CD4-positive, alpha-beta memory T cell (primary cell): ENCODE results near the gene ZSWIM5. TPM values are rescaled to one million over a fixed set of nuclear protein-coding genes. Genes with fewer than 3 reads are reported as not detected.

Experiments
- CTCF ChIA-PET: fragments of 350-600 bp; sonication (Branson Sonifier 250); formaldehyde crosslinking; loops from one replicate; lab custom pipeline; 2021; ENCODE audit warnings: inconsistent platforms; ENCODE audit not compliant: partially characterized antibody; lab: Charles Lee
- POLR2A ChIA-PET: fragments of 350-600 bp; sonication (Branson Sonifier 250); formaldehyde crosslinking; loops from one replicate; lab custom pipeline; 2021; ENCODE audit not compliant: partially characterized antibody; lab: Charles Lee
- DNase-seq, 5 donors: peaks; one replicate each; pipeline versions ENCODE4 v3.0.0 to v3.0.0-alpha.2; 2020 to 2022; ENCODE audit warnings: mixed read lengths in 1 of 5
- H3K27ac ChIP-seq: one replicate; pipeline ENCODE4 v1.7.0; 2013; ENCODE audit warnings: low read depth, low read length
- H3K27me3 ChIP-seq: 2 replicates; pipeline ENCODE4 v1.7.0; 2013; ENCODE audit warnings: mild to moderate bottlenecking, low read length, moderate library complexity; ENCODE audit not compliant: insufficient read depth
- H3K36me3 ChIP-seq: 2 replicates; pipeline ENCODE4 v1.7.0; 2013; ENCODE audit warnings: mild to moderate bottlenecking, low read length, moderate library complexity; ENCODE audit not compliant: insufficient read depth
- H3K4me1 ChIP-seq: 2 replicates; pipeline ENCODE4 v1.7.0; 2013; ENCODE audit warnings: mild to moderate bottlenecking, low read length, moderate library complexity; ENCODE audit not compliant: insufficient read depth
- H3K4me3 ChIP-seq, 2 donors: one replicate each; pipeline ENCODE4 v1.7.0; 2013; ENCODE audit warnings: low read length in 2 of 2, mild to moderate bottlenecking in 1 of 2
- H3K9me3 ChIP-seq, 2 donors: one replicate each; pipeline ENCODE4 v1.7.0; 2013; ENCODE audit warnings: low read length in 2 of 2, control low read depth in 1 of 2; ENCODE audit not compliant: control insufficient read depth in 1 of 2
- H3K27ac Mint-ChIP-seq, 7 donors: one replicate each; pipeline ENCODE4 v1.8.0; 2020 to 2021; ENCODE audit warnings: mixed read lengths in 7 of 7, mild to moderate bottlenecking in 6 of 7, inconsistent platforms in 3 of 7, moderate library complexity in 3 of 7
- H3K27me3 Mint-ChIP-seq, 2 donors: one replicate each; pipeline ENCODE4 v1.8.0; 2020 to 2021; ENCODE audit warnings: mixed read lengths in 2 of 2
- H3K36me3 Mint-ChIP-seq, 2 donors: one replicate each; pipeline ENCODE4 v1.8.0; 2020 to 2021; ENCODE audit warnings: mixed read lengths in 2 of 2, inconsistent platforms in 1 of 2, mild to moderate bottlenecking in 1 of 2
- H3K4me1 Mint-ChIP-seq, 4 donors: one replicate each; pipeline ENCODE4 v1.8.0; 2020 to 2021; ENCODE audit warnings: mixed read lengths in 4 of 4, mild to moderate bottlenecking in 1 of 4
- H3K4me3 Mint-ChIP-seq, 8 donors: one replicate each; pipeline ENCODE4 v1.8.0; 2020 to 2021; ENCODE audit warnings: mixed read lengths in 8 of 8, mild to moderate bottlenecking in 7 of 8, moderate library complexity in 6 of 8, inconsistent platforms in 3 of 8
- H3K9me3 Mint-ChIP-seq, 8 donors: one replicate each; pipeline ENCODE4 v1.8.0; 2020 to 2021; ENCODE audit warnings: mixed read lengths in 8 of 8, mild to moderate bottlenecking in 5 of 8, inconsistent platforms in 3 of 8, moderate library complexity in 1 of 8
- intact Hi-C: fragments of 100-400 bp; cut with micrococcal nuclease; formaldehyde crosslinking; loops from one replicate; pipeline ENCODE4 v1.15.1; 2023
- polyA plus RNA-seq, 2 donors: library from polyadenylated mRNA; unstranded; fragments of 300-500 nt; fragmentation: Illumina TruSeq; gene quantifications; one replicate each; pipeline ENCODE4 v1.2.3, GENCODE V29; 2021
- total RNA-seq, 2 experiments: library from RNA; stranded (reverse); gene quantifications; one replicate each; pipeline ENCODE4 v1.2.3, GENCODE V29; 2021

ZSWIM5 gene
- total and polyA plus RNA-seq, 4 experiments from 2014 or later, result 0.09 to 3.7 (median 2.0) TPM

GRCh38 chr1:45216861-45217260 lies 10.5 kb upstream of the ZSWIM5 start:
- Histone ChIP-seq H3K4me1 (no peaks in the 10 kb centered on the region), H3K36me3 (no peaks in the 10 kb centered on the region), H3K9me3 (no peaks in the 10 kb centered on the region), H3K27ac (no peak overlapping the region), H3K4me3 (no peak overlapping the region), H3K27me3 (no peaks in the 10 kb centered on the region)
- CTCF ChIA-PET, result no interaction called here
- H3K27ac Mint-ChIP-seq, result no peak overlapping the region
- DNase-seq, result no peak
- POLR2A ChIA-PET, result no interaction called here
- no peaks in the 10 kb centered on the region for H3K4me1 Mint-ChIP-seq
- intact Hi-C loops, result no loop called here
- no peak overlapping the region for H3K4me3 Mint-ChIP-seq
- no peaks in the 10 kb centered on the region for H3K36me3 Mint-ChIP-seq
- H3K27me3 Mint-ChIP-seq, result peaks cover 3 to 4% of the 10 kb centered on the region in 2 donors
- no peaks in the 10 kb centered on the region for H3K9me3 Mint-ChIP-seq

DNA sequence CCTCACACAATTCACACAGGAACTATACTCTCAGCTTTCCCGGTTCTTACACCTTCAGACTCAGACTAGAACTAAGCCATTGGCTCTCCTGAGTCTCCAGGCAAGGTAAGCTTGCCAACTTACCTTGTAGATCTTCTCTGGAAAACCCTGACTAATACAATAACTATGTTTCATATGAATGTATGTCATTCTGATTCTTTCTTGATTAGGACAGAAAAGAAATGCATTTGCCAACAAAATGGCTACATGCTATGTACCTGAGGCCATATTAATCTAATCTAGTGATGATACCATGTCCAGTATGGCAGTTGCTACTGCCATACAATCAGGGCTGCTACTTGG lies 9.8 kb upstream of the ZSWIM5 start:
- intact Hi-C loops, result no loop called here
- H3K36me3 ChIP-seq, result no peaks in the 10 kb centered on the region
- no peaks in the 10 kb centered on the region for H3K36me3 Mint-ChIP-seq
- peaks cover 3 to 4% of the 10 kb centered on the region in 2 donors for H3K27me3 Mint-ChIP-seq
- H3K4me1 ChIP-seq, result no peaks in the 10 kb centered on the region
- no peak overlapping the region for H3K4me3 Mint-ChIP-seq
- H3K27ac ChIP-seq, result no peak overlapping the region
- no peak for DNase-seq
- H3K4me3 ChIP-seq, result no peak overlapping the region
- H3K9me3 ChIP-seq, result no peaks in the 10 kb centered on the region
- no peaks in the 10 kb centered on the region for H3K9me3 Mint-ChIP-seq
- peak overlapping the region in 1 of 7 donors; percentile 44 for H3K27ac Mint-ChIP-seq
- H3K4me1 Mint-ChIP-seq, result no peaks in the 10 kb centered on the region
- ChIA-PET POLR2A (no interaction called here), CTCF (no interaction called here)
- H3K27me3 ChIP-seq, result no peaks in the 10 kb centered on the region

- Histone ChIP-seq H3K27ac (no peak overlapping the region), H3K36me3 (no peaks in the 10 kb centered on the region), H3K9me3 (no peaks in the 10 kb centered on the region), H3K4me1 (no peaks in the 10 kb centered on the region), H3K27me3 (no peaks in the 10 kb centered on the region), H3K4me3 (no peak overlapping the region)
- intact Hi-C loops, result no loop called here
- Mint-ChIP-seq H3K27me3 (peaks cover 3 to 4% of the 10 kb centered on the region in 2 donors), H3K4me3 (no peak overlapping the region), H3K36me3 (no peaks in the 10 kb centered on the region), H3K4me1 (no peaks in the 10 kb centered on the region), H3K27ac (no peak overlapping the region), H3K9me3 (no peaks in the 10 kb centered on the region)
- no peak for DNase-seq
- POLR2A ChIA-PET, result no interaction called here
- CTCF ChIA-PET, result no interaction called here
Measured at GRCh38 chr1:45215485-45216199, 9.2 kb upstream of the ZSWIM5 start.

DNA sequence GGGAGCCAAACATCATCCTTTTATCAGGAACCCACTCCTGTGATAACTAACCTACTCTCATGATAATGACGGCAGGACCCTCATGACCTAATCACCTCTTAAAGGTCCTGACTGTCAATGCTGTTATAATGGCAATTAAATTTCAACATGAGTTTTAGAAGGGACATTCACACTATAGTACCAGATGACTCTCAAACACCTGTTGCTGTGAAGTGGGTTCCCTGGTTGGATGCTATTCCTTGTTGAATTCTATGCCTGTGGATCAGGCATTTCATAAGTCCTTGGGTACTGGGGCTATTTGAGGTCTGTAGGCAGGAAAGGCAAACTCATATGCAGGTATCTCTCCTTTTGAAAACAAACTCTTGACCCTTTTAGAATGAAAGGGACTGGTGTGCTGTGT lies 7.5 kb upstream of the ZSWIM5 start:
- no peaks in the 10 kb centered on the region for H3K4me1 Mint-ChIP-seq
- Histone ChIP-seq H3K27me3 (no peaks in the 10 kb centered on the region), H3K4me1 (no peaks in the 10 kb centered on the region), H3K36me3 (no peaks in the 10 kb centered on the region), H3K4me3 (no peak overlapping the region), H3K9me3 (no peaks in the 10 kb centered on the region), H3K27ac (no peak overlapping the region)
- H3K4me3 Mint-ChIP-seq, result no peak overlapping the region
- no peak for DNase-seq
- H3K9me3 Mint-ChIP-seq, result no peaks in the 10 kb centered on the region
- ChIA-PET CTCF (no interaction called here), POLR2A (no interaction called here)
- no peak overlapping the region for H3K27ac Mint-ChIP-seq
- H3K27me3 Mint-ChIP-seq, result peaks cover 3 to 4% of the 10 kb centered on the region in 2 donors
- intact Hi-C loops, result no loop called here
- H3K36me3 Mint-ChIP-seq, result no peaks in the 10 kb centered on the region

GRCh38 chr1:45211076-45211475 lies 4.7 kb upstream of the ZSWIM5 start:
- peaks cover 8 to 15% (median 11%) of the 10 kb centered on the region in 4 donors for H3K4me1 Mint-ChIP-seq
- peaks cover 3 to 4% of the 10 kb centered on the region in 2 donors for H3K27me3 Mint-ChIP-seq
- ChIA-PET POLR2A (no interaction called here), CTCF (no interaction called here)
- no peak overlapping the region for H3K27ac Mint-ChIP-seq
- no peak overlapping the region for H3K4me3 Mint-ChIP-seq
- no peaks in the 10 kb centered on the region for H3K9me3 ChIP-seq
- H3K36me3 ChIP-seq, result no peaks in the 10 kb centered on the region
- intact Hi-C loops, result no loop called here
- no peaks in the 10 kb centered on the region for H3K9me3 Mint-ChIP-seq
- no peak for DNase-seq
- peaks cover 10% of the 10 kb centered on the region for H3K4me1 ChIP-seq
- no peak overlapping the region for H3K27ac ChIP-seq
- H3K27me3 ChIP-seq, result no peaks in the 10 kb centered on the region
- no peak overlapping the region for H3K4me3 ChIP-seq
- H3K36me3 Mint-ChIP-seq, result peaks cover 0 to 3% of the 10 kb centered on the region in 2 donors

DNA sequence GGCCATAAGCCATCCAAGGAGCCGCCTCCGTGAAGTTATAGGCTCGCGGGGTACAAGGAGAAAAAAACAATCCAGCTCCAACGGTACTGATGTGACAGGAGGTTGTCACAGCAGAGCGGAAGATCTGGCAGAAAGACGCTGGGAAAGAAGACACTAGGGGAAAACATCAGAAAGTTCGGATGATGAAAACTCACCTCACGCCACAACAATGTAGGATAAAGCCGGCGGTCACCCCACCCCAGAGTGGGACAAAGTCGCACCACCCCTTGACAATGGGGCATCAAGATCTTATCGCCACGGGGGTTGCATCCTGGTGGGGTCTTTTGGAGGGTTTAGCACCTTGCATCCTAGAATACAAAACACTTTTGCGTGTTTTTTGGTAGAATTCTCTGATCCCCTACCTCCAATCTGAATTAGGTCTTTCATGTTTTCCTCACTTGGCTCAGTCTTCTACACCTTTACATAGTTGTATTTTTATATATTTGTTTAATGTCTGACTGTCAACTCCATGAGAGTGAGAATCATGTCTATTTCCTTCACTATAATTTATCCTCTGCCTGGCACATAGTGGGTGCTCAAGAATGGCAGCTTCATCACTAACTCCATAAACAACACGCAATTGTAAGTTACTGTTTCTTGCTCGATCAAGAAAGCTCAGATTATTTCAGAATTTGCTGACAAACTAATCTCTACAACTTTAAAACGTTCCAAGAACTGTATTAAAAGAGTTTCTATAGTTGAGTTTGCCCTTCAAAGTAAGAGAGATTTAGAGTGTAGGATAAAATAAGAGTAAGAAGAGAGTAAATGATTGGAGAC lies 611 bp upstream of the ZSWIM5 start:
- ChIA-PET POLR2A (interaction anchor here (0.9 to 1.9 kb wide), 8 partner anchors 14 to 196 kb away, joined by 3 to 7 read pairs (median 4); partner anchors contain the start of genes HECTD3, MUTYH and TOE1), CTCF (interaction anchor here (1.7 kb wide), 1 partner anchor 189 kb away, joined by 6 read pairs; no protein-coding TSS in a partner anchor)
- peaks cover 17 to 33% (median 26%) of the 10 kb centered on the region in 4 donors for H3K4me1 Mint-ChIP-seq
- peaks cover 1% of the 10 kb centered on the region in 2 donors for H3K27me3 Mint-ChIP-seq
- Histone ChIP-seq H3K27me3 (no peaks in the 10 kb centered on the region), H3K4me3 (peak overlapping the region; percentile 1 to 51), H3K27ac (peak overlapping the region; percentile 31), H3K9me3 (no peaks in the 10 kb centered on the region), H3K36me3 (no peaks in the 10 kb centered on the region), H3K4me1 (peaks cover 22% of the 10 kb centered on the region)
- intact Hi-C loops, result loop anchor here (1.0 to 10.0 kb wide), 5 partner anchors 96 to 595 kb away; partner anchors contain the start of genes HECTD3, MAST2, TESK2 and UROD
- peak overlapping the region; percentile 92 to 97 (median 94) for H3K4me3 Mint-ChIP-seq
- H3K9me3 Mint-ChIP-seq, result no peaks in the 10 kb centered on the region
- H3K36me3 Mint-ChIP-seq, result peaks cover 0 to 6% of the 10 kb centered on the region in 2 donors
- no peak for DNase-seq
- peak overlapping the region; percentile 65 to 93 (median 89) for H3K27ac Mint-ChIP-seq
